HEK293 (cell line): ENCODE measurements around the gene HSPA2.

Source experiments
- BCL11B ChIP-seq: fragments of 450-650 bp; formaldehyde crosslinking; IDR thresholded peaks from 2 replicates; pipeline ENCODE4 v1.5.1; 2016; ENCODE audit warnings: low read depth, missing biosample characterization, missing genetic modification characterization
- GLIS1 ChIP-seq: fragments of 450-650 bp; formaldehyde crosslinking; IDR thresholded peaks from 2 replicates; pipeline ENCODE4 v1.5.1; 2016; ENCODE audit warnings: missing biosample characterization, missing genetic modification characterization
- HOXA7 ChIP-seq: sonication (generic); formaldehyde crosslinking; IDR thresholded peaks from 2 replicates; pipeline ENCODE4 v1.8.1; 2022; ENCODE audit warnings: missing genetic modification reagents, borderline replicate concordance
- IKZF3 ChIP-seq: fragments of 450-650 bp; IDR thresholded peaks from 2 replicates; pipeline ENCODE4 v1.5.0; 2018; ENCODE audit warnings: missing biosample characterization, mild to moderate bottlenecking, missing genetic modification characterization, moderate library complexity
- KLF1 ChIP-seq: fragments of 450-650 bp; formaldehyde crosslinking; IDR thresholded peaks from 2 replicates; pipeline ENCODE4 v1.5.1; 2016; ENCODE audit warnings: missing biosample characterization, missing genetic modification characterization
- KLF7 ChIP-seq: fragments of 450-650 bp; formaldehyde crosslinking; IDR thresholded peaks from 2 replicates; pipeline ENCODE4 v1.5.1; 2016; ENCODE audit warnings: missing biosample characterization, missing genetic modification characterization, borderline replicate concordance
- KLF9 ChIP-seq: fragments of 450-650 bp; formaldehyde crosslinking; IDR thresholded peaks from 2 replicates; pipeline ENCODE4 v1.5.1; 2016; ENCODE audit warnings: missing biosample characterization, missing genetic modification characterization, low read depth
- PBX3 ChIP-seq: sonication (generic); formaldehyde crosslinking; IDR thresholded peaks from 2 replicates; pipeline ENCODE4 v1.8.1; 2022; ENCODE audit warnings: mild to moderate bottlenecking, moderate library complexity, missing genetic modification reagents
- SCRT1 ChIP-seq: fragments of 450-650 bp; formaldehyde crosslinking; IDR thresholded peaks from 2 replicates; pipeline ENCODE4 v1.5.1; 2016; ENCODE audit warnings: missing biosample characterization, missing genetic modification characterization, borderline replicate concordance
- TSHZ1 ChIP-seq: fragments of 450-650 bp; formaldehyde crosslinking; IDR thresholded peaks from 2 replicates; pipeline ENCODE4 v1.5.1; 2016; ENCODE audit warnings: missing biosample characterization, missing genetic modification characterization, borderline replicate concordance
- WT1 ChIP-seq: fragments of 450-650 bp; formaldehyde crosslinking; IDR thresholded peaks from 2 replicates; pipeline ENCODE4 v1.5.1; 2016; ENCODE audit warnings: missing biosample characterization, missing genetic modification characterization
- ZBTB1 ChIP-seq: fragments of 450-650 bp; formaldehyde crosslinking; IDR thresholded peaks from 2 replicates; pipeline ENCODE4 v1.5.1; 2016; ENCODE audit warnings: missing biosample characterization, missing genetic modification characterization
- ZBTB20 ChIP-seq: fragments of 450-650 bp; formaldehyde crosslinking; IDR thresholded peaks from 2 replicates; pipeline ENCODE4 v1.5.1; 2016; ENCODE audit warnings: missing biosample characterization, missing genetic modification characterization
- ZFP3 ChIP-seq: fragments of 450-650 bp; formaldehyde crosslinking; IDR thresholded peaks from 2 replicates; pipeline ENCODE4 v1.5.1; 2016; ENCODE audit warnings: low read depth, missing biosample characterization, missing genetic modification characterization
- ZFP37 ChIP-seq: fragments of 450-650 bp; formaldehyde crosslinking; IDR thresholded peaks from 2 replicates; pipeline ENCODE4 v1.5.1; 2016; ENCODE audit warnings: missing biosample characterization, missing genetic modification characterization
- ZFP41 ChIP-seq: fragments of 450-650 bp; formaldehyde crosslinking; IDR thresholded peaks from 2 replicates; pipeline ENCODE4 v1.5.1; 2016; ENCODE audit warnings: missing biosample characterization, missing genetic modification characterization, borderline replicate concordance
- ZNF121 ChIP-seq: fragments of 450-650 bp; formaldehyde crosslinking; IDR thresholded peaks from 2 replicates; pipeline ENCODE4 v1.5.1; 2016; ENCODE audit warnings: missing biosample characterization, missing genetic modification characterization
- ZNF140 ChIP-seq: fragments of 450-650 bp; formaldehyde crosslinking; IDR thresholded peaks from 2 replicates; pipeline ENCODE4 v1.5.1; 2016; ENCODE audit warnings: missing biosample characterization, missing genetic modification characterization
- ZNF223 ChIP-seq: fragments of 450-650 bp; formaldehyde crosslinking; IDR thresholded peaks from 2 replicates; pipeline ENCODE4 v1.5.1; 2016; ENCODE audit warnings: missing biosample characterization, missing genetic modification characterization
- ZNF266 ChIP-seq: fragments of 450-650 bp; formaldehyde crosslinking; IDR thresholded peaks from 2 replicates; pipeline ENCODE4 v1.5.1; 2016; ENCODE audit warnings: missing biosample characterization, missing genetic modification characterization, low read depth
- ZNF324 ChIP-seq: fragments of 450-650 bp; formaldehyde crosslinking; IDR thresholded peaks from 2 replicates; pipeline ENCODE4 v1.5.1; 2016; ENCODE audit warnings: missing biosample characterization, missing genetic modification characterization
- ZNF335 ChIP-seq: fragments of 450-650 bp; formaldehyde crosslinking; conservative IDR thresholded peaks from 2 replicates; pipeline ENCODE4 v1.5.1; 2016; ENCODE audit warnings: missing biosample characterization, missing genetic modification characterization
- ZNF391 ChIP-seq: fragments of 450-650 bp; formaldehyde crosslinking; IDR thresholded peaks from 2 replicates; pipeline ENCODE4 v1.5.1; 2016; ENCODE audit warnings: low read depth, missing biosample characterization, missing genetic modification characterization, borderline replicate concordance
- ZNF560 ChIP-seq: fragments of 450-650 bp; formaldehyde crosslinking; IDR thresholded peaks from 2 replicates; pipeline ENCODE4 v1.5.1; 2017; ENCODE audit warnings: missing biosample characterization, missing genetic modification characterization, borderline replicate concordance
- ZNF600 ChIP-seq: fragments of 450-650 bp; formaldehyde crosslinking; IDR thresholded peaks from 2 replicates; pipeline ENCODE4 v1.5.1; 2016; ENCODE audit warnings: missing biosample characterization, missing genetic modification characterization
- ZNF610 ChIP-seq: fragments of 450-650 bp; formaldehyde crosslinking; IDR thresholded peaks from 2 replicates; pipeline ENCODE4 v1.5.1; 2016; ENCODE audit warnings: missing biosample characterization, missing genetic modification characterization, borderline replicate concordance
- ZNF645 ChIP-seq: fragments of 450-650 bp; formaldehyde crosslinking; IDR thresholded peaks from 2 replicates; pipeline ENCODE4; 2016; ENCODE audit warnings: missing biosample characterization, missing genetic modification characterization
- ZNF670 ChIP-seq: fragments of 450-650 bp; formaldehyde crosslinking; IDR thresholded peaks from 2 replicates; pipeline ENCODE4 v1.5.1; 2016; ENCODE audit warnings: missing biosample characterization, missing genetic modification characterization, low read depth
- ZNF692 ChIP-seq: fragments of 450-650 bp; formaldehyde crosslinking; IDR thresholded peaks from 2 replicates; pipeline ENCODE4 v1.5.1; 2016; ENCODE audit warnings: missing biosample characterization, missing genetic modification characterization
- ZNF747 ChIP-seq: fragments of 450-650 bp; formaldehyde crosslinking; IDR thresholded peaks from 2 replicates; pipeline ENCODE4 v1.5.1; 2016; ENCODE audit warnings: missing biosample characterization, missing genetic modification characterization
- ZNF76 ChIP-seq: fragments of 450-650 bp; formaldehyde crosslinking; IDR thresholded peaks from 2 replicates; pipeline ENCODE4; 2016; ENCODE audit warnings: low read depth, missing biosample characterization, missing genetic modification characterization, borderline replicate concordance
- ZNF777 ChIP-seq: fragments of 450-650 bp; formaldehyde crosslinking; IDR thresholded peaks from 2 replicates; pipeline ENCODE4 v1.5.1; 2017; ENCODE audit warnings: missing biosample characterization, missing genetic modification characterization, borderline replicate concordance
- ZNF785 ChIP-seq: fragments of 450-650 bp; formaldehyde crosslinking; IDR thresholded peaks from 2 replicates; pipeline ENCODE4 v1.5.1; 2016; ENCODE audit warnings: missing biosample characterization, missing genetic modification characterization
- ZNF792 ChIP-seq: fragments of 450-650 bp; formaldehyde crosslinking; IDR thresholded peaks from 2 replicates; pipeline ENCODE4 v1.5.1; 2016; ENCODE audit warnings: missing biosample characterization, missing genetic modification characterization
- ZSCAN30 ChIP-seq: fragments of 450-650 bp; IDR thresholded peaks from 2 replicates; pipeline ENCODE4 v1.5.1; 2018; ENCODE audit warnings: missing biosample characterization, mild to moderate bottlenecking, missing genetic modification characterization, moderate library complexity

HSPA2 gene

GRCh38 chr14:64504310-64504896 lies 36.1 kb upstream of the HSPA2 start, which contains the start of gene ZBTB1 (continued):
- TF ChIP-seq ZNF391 (tag by site-specific recombination) = no peak
- TF ChIP-seq ZNF785 (tag by site-specific recombination) = no peak
- TF ChIP-seq IKZF3 (tag by site-specific recombination) = peak; percentile 81
- TF ChIP-seq WT1 (tag by site-specific recombination) = peak; percentile 90
- peak; percentile 91 for TF ChIP-seq ZNF600 (tag by site-specific recombination)
- no peak; the same call in 1 of the 2 replicates for TF ChIP-seq ZNF777 (tag by site-specific recombination)
- TF ChIP-seq SCRT1 (tag by site-specific recombination) = peak; percentile 68
- TF ChIP-seq BCL11B = peak; percentile 70
- TF ChIP-seq ZNF140 (tag by site-specific recombination) = no peak
- 0 out of 2 replicates have a peak, but pooled peaks have one; percentile 6 for TF ChIP-seq ZNF76
- 0 out of 2 replicates have a peak, but pooled peaks have one; percentile 77 for TF ChIP-seq ZFP37 (tag by site-specific recombination)
- TF ChIP-seq ZNF692 (tag by site-specific recombination) = peak; percentile 61; the same call in 1 of the 2 replicates
- no peak for TF ChIP-seq ZFP41 (tag by site-specific recombination)
- no peak for TF ChIP-seq HOXA7
- TF ChIP-seq GLIS1 = peak; percentile 86
- no peak for TF ChIP-seq PBX3 (CRISPR knock-in tag)
- TF ChIP-seq KLF9 = peak; percentile 41; the same call in 1 of the 2 replicates
- no peak for TF ChIP-seq ZNF560 (tag by site-specific recombination)
- no peak for TF ChIP-seq ZNF747
- 0 out of 2 replicates have a peak, but pooled peaks have one; percentile 55 for TF ChIP-seq ZNF324 (tag by site-specific recombination)
- TF ChIP-seq ZNF223 (tag by site-specific recombination) = no peak
- TF ChIP-seq ZNF610 (tag by site-specific recombination) = no peak
- TF ChIP-seq ZFP3 (tag by site-specific recombination) = no peak
- no peak for TF ChIP-seq KLF7
- no peak for TF ChIP-seq ZBTB1 (tag by site-specific recombination)
- no peak for TF ChIP-seq ZNF645
- peak; percentile 50 for TF ChIP-seq ZNF335
- peak; percentile 55; the same call in 1 of the 2 replicates for TF ChIP-seq ZBTB20 (tag by site-specific recombination)
- TF ChIP-seq ZNF121 (tag by site-specific recombination) = peak; percentile 31; the same call in 1 of the 2 replicates
- TF ChIP-seq ZNF266 = no peak
- peak; percentile 47; the same call in 1 of the 2 replicates for TF ChIP-seq ZNF792 (tag by site-specific recombination)
- TF ChIP-seq ZSCAN30 (tag by site-specific recombination) = peak; percentile 26
- no peak; the same call in 1 of the 2 replicates for TF ChIP-seq TSHZ1
- no peak for TF ChIP-seq ZNF670 (tag by site-specific recombination)
- no peak; the same call in 1 of the 2 replicates for TF ChIP-seq KLF1 (tag by site-specific recombination)
